22Rv1 (cell line): Measurements from ENCODE around the gene LMAN2.
A peak's percentile ranks its signal among the peaks of the same experiment; 100 is the strongest.

Experiments used
- CTCF ChIP-seq: fragments of 450-650 bp; IDR thresholded peaks from 2 replicates; pipeline ENCODE4 v1.5.1; 2017; ENCODE audit warnings: mild to moderate bottlenecking
- ZFX ChIP-seq: fragments of 450-650 bp; IDR thresholded peaks from 2 replicates; pipeline ENCODE4 v1.6.1; 2017; ENCODE audit warnings: antibody characterized with exemption, borderline replicate concordance

DNA sequence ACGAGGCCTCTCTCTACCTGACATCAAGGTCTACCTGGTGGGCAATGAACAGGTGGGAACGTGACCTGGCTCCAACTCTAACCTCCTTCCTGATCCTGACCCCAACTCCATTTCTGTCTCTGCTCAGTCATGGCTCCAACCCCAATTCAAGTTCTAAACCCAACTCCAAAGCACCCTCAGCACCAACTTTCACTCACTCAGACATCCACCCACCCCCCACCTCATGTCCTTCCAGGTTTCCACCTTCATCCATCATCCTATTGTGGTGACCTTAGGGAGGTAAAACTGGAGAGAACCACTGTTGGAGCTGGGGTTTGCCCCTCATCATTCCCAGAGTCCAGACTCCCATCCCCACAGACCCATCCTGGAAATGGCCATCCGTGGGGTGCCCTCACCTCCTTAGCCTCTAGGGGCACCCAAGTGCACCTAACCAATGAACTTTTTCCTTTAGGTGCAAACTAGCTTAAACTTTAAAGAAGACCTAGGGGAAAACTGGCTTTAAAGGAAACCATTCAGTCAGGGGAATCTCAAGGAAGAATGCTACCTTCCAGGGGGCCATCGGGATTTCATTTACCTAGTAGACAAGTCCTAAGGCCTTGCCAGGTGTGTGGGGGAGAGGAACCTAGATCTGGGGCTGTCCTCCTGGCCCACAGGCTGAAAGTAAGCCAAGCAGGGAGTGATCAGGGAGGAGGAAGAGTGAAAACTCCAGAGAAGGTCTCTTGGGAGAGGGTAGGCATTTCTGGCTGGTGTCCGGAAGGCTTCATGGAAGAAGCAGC is 17.6 kb upstream of the LMAN2 start:
- TF ChIP-seq CTCF: peak; percentile 65
- no peak for TF ChIP-seq ZFX
